Measurements from ENCODE around the gene FNBP1.

The FNBP1 gene

DNA sequence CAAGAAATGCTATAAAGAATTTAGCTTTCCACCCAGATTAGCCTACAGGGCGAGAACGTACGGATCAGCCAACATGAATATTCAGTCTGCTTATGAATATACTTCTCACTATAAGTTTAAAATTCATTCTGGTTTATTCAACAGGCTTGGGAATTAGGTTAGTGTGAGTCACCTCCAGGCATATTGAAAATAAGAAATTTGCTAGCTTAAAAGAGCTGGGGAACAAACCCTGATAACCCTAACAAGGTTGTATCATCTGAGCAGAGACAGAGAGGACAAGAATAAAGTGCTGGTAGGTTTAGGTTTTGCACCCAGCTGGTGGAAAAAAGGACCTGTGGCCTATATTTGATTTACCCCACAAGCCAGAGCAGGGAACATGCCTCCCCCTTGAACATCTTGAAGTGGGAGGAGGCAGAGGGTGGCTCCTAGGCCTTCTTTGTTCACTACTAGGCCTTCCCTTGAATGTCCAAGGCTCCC is 12.3 kb downstream of the FNBP1 start:
- ChIA-PET POLR2A (ENCODE audit: low non-redundant PET) (no interaction called here), CTCF (no interaction called here)
- no peak overlapping the region for H3K27ac ChIP-seq
- TF ChIP-seq, protein P1, sequence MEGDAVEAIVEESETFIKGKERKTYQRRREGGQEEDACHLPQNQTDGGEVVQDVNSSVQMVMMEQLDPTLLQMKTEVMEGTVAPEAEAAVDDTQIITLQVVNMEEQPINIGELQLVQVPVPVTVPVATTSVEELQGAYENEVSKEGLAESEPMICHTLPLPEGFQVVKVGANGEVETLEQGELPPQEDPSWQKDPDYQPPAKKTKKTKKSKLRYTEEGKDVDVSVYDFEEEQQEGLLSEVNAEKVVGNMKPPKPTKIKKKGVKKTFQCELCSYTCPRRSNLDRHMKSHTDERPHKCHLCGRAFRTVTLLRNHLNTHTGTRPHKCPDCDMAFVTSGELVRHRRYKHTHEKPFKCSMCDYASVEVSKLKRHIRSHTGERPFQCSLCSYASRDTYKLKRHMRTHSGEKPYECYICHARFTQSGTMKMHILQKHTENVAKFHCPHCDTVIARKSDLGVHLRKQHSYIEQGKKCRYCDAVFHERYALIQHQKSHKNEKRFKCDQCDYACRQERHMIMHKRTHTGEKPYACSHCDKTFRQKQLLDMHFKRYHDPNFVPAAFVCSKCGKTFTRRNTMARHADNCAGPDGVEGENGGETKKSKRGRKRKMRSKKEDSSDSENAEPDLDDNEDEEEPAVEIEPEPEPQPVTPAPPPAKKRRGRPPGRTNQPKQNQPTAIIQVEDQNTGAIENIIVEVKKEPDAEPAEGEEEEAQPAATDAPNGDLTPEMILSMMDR (conservative IDR thresholded peaks at IDR 0.05; ENCODE audit: low read depth) = no peak
- DNase-seq (ENCODE audit: low spot score) = no peak

DNA sequence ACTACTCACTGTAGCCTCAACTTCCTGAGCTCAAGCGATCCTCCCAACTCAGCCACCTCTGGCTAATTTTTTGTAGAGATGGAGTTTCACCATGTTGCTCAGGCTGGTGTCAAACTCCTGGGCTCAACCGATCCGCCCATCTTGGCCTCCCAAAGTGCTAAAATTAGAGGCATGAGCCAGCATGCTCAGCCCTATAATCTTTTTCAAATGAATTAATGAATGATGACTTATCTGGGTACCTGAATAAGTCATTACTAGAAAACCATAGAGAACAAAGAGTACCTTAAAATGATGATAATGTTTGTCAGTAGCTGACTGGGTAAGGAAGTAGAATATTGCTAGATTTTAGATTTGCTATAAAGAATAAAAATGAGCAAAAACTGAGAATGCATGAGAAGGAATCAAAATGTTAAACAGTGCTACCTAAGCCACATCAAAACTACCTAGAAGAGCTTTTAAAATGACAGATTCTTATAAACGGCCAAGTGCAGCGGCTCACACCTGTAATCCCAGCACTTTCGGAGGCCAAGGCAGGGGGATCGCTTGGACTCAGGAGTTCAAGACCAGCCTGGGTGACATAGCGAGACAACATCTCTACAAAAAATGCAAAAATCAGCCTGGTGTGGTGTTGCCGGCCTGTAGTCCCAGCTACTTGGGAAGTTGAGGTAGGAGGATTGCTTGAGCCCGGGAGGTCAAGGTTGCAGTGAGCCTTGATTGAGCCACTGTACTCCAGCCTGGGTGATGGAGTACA is 13.6 kb downstream of the FNBP1 start:
- ChIA-PET CTCF (no interaction called here), POLR2A (ENCODE audit: low non-redundant PET) (no interaction called here)
- TF ChIP-seq, protein P1 (conservative IDR thresholded peaks at IDR 0.05; ENCODE audit: low read depth) = no peak
- no peak overlapping the region for H3K27ac ChIP-seq
- no peak for DNase-seq (ENCODE audit: low spot score)

DNA sequence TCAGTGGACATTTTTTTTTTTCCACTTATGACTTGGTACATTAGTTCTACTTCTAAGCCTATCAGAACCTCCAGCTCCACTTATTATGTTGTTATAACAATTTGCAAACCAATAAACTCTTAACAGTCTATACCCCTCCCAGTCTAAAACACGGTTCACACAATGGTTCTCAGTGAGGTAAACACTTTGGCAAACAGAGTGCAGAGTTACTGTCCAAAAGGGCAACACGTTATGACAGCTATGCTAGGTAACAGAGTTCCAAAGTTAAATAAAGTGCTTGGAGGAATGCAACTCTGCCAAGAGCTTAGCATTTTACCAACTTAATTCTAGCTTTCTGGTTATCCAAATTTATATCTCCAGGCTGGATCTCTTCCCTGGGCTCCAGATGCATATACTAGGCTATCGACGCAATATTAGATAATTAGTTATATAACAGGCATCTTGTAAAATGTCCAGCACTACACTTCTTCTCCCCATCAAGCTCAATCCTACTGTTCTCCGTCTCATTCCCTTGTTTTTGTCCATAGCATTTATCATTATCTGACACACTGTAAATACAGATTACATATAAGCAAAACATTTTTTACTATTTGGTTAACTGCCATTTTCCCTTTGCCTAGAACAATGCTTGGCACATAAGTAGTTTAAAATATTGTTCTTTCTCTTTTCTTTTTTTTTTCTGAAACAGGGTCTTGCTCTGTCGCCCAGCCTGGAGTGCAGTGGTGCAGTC is 14.3 kb downstream of the FNBP1 start:
- no peak for DNase-seq (ENCODE audit: low spot score)
- ChIA-PET POLR2A (ENCODE audit: low non-redundant PET) (interaction anchor here (0.6 to 0.7 kb wide), 2 partner anchors 127 to 564 kb away, joined by 3 to 5 read pairs; no protein-coding TSS in a partner anchor), CTCF (interaction anchor here (0.5 to 0.7 kb wide), 2 partner anchors 8 to 63 kb away, joined by 3 read pairs; no protein-coding TSS in a partner anchor)
- no peak overlapping the region for H3K27ac ChIP-seq
- TF ChIP-seq, protein P1 (conservative IDR thresholded peaks at IDR 0.05; ENCODE audit: low read depth) = no peak

DNA sequence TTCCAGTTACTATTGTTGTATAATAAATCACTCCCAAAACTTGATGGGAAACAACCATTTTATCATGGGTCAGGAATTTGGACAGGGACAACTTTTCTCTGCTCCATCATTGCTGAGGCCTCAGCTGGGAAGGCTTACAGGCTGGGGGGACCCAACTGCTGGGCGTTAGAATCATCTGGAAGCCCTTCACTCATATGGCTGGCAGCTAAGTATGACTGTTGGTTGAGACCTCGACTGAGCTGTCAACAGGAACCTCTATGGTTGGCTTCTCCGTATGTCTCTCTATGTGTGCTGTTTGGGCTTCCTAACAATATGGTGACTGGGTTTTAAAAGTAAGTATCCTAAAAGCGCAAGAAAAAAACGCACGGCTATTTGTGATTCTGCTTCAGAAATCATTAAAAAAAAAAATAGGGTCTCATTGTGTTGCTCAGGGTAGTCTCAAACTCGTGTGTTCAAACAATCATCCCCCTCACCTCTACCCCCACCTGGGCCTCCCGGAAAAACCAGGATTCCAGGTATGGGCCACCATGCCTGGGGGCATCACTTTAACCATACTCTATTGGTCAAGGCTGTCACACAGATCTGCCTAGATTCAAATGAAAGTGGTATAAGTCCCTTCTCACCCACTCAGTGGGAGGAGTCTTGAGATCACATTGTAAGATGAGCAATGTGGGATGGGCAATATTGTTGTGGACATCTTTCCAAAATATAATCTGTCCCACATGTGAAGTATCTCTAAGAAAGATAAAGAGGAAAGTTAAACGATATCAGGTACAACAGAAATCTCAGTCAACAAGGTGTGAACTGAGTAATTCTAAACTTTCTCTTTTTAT is 15.2 kb downstream of the FNBP1 start:
- TF ChIP-seq, protein P1 (conservative IDR thresholded peaks at IDR 0.05; ENCODE audit: low read depth) = no peak
- no peak for DNase-seq (ENCODE audit: low spot score)
- H3K27ac ChIP-seq = no peak overlapping the region
- ChIA-PET POLR2A (ENCODE audit: low non-redundant PET) (no interaction called here), CTCF (interaction anchor here (0.5 to 0.7 kb wide), 3 partner anchors 7 to 64 kb away, joined by 3 to 6 read pairs (median 3); no protein-coding TSS in a partner anchor)

DNA sequence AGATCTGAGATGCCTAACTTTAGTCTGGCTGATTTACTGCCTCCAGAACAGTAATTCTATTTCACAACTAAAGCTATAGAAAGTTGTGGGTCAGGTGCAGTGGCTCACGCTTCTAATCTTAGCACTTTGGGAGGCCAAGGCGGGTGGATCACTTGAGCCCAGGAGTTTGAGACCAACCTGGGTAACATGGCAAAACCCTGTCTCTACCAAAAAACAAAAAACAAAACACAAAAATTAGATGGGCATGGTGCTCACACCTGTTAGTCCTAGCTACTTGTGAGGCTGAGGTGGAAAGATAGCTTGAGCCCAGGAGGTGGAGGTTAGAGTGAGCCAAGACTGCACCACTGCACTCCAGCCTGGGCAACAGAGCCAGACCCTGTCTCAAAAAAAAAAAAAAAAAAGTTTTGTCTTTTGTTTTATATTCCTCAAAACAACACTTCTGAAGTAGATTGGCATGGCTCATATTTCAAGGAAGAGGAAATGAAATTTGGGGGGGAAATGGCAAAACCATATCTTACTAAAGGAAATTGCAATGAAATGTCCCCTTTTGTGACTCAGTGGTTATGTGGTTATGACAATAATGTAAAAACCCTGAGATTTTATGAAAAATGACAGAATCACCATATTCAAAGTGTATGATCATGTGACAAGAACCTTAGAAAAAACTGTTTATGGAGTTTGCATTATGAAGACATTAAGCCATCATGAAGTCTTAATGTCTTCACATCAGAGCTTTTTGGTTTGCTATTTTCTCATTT is 16.2 kb downstream of the FNBP1 start:
- ChIA-PET CTCF (interaction anchor here (0.5 to 0.8 kb wide), 3 partner anchors 12 to 1162 kb away, joined by 3 to 6 read pairs (median 3); no protein-coding TSS in a partner anchor), POLR2A (ENCODE audit: low non-redundant PET) (no interaction called here)
- TF ChIP-seq, protein P1 (conservative IDR thresholded peaks at IDR 0.05; ENCODE audit: low read depth) = no peak
- H3K27ac ChIP-seq = no peak overlapping the region
- no peak for DNase-seq (ENCODE audit: low spot score)

Measured in RWPE1 (cell line).